ENCODE measurements around the gene PDE12. TPM values are rescaled to one million over a fixed set of nuclear protein-coding genes. Genes with fewer than 3 reads are reported as not detected.
"Not testable (repeated sequence)": the region's sequence is repeated elsewhere in the genome, so short reads cannot be mapped to it uniquely, and the experiment has no call there.

PDE12 gene
- total RNA-seq, 3 donors from 2014 or later = 18.2 to 19.9 (median 19.5) TPM

DNA sequence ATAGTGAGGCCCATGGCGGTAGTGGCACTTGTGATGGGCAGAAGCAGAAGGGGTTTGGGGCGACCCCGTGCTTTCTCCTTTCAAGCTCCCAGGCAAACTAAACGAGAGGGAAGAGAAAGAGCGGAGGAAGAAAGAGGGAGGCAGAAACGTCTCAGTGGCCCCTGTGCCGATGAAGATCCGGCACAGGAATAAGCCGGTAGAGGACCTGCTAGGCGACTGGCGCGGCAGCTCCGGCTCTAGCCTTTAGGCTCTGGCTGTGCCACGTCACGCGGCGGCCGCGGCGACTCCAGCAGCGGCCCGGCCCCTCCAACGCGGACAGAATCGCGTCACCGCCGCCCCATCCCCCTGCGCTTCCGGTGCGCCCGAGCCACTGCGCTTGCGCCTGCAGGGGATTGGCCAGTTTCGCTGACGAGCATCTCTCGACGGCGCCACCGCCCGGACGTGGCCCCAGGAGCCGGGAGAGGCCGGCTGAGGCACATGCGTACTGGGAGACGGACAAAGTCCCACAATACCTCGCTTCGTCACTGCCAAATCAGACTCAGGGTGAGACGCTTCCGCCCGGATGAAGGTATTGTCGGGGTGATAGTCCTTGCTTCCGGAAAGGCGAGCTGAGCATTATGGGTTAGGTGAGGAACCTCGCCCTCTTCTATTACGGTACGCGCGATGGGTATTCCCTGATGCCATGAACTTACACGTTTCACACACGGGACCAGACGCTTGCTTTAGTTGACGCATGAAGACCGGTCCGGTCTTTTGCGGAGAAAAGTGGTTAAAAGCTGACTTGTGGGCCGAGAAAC lies 41.3 kb downstream of the PDE12 start, which contains the start of gene ARF4:
TSS of gene ARF4 (minus strand) at position 218 of the 797 bp plus-strand sequence. CDS start at position 14, 204 bp downstream.
- ATAC-seq (peak; percentile 92), DNase-seq (peak; percentile 99 to 100 (median 100))
- peaks cover 39% of the 10 kb centered on the region for H3K4me1 ChIP-seq (ENCODE audit: low read depth)
- H3K9me3 ChIP-seq = no peaks in the 10 kb centered on the region
- H3K4me3 ChIP-seq = peak within 1 kb of the TSS; percentile 86
- intact Hi-C loops (cut with DNase I, micrococcal nuclease) = loop anchor here in 1 of 2 donors (2.0 kb wide), 1 partner anchor 41 kb away; the partner anchor contains the start of gene PDE12
- TF ChIP-seq, protein P1, sequence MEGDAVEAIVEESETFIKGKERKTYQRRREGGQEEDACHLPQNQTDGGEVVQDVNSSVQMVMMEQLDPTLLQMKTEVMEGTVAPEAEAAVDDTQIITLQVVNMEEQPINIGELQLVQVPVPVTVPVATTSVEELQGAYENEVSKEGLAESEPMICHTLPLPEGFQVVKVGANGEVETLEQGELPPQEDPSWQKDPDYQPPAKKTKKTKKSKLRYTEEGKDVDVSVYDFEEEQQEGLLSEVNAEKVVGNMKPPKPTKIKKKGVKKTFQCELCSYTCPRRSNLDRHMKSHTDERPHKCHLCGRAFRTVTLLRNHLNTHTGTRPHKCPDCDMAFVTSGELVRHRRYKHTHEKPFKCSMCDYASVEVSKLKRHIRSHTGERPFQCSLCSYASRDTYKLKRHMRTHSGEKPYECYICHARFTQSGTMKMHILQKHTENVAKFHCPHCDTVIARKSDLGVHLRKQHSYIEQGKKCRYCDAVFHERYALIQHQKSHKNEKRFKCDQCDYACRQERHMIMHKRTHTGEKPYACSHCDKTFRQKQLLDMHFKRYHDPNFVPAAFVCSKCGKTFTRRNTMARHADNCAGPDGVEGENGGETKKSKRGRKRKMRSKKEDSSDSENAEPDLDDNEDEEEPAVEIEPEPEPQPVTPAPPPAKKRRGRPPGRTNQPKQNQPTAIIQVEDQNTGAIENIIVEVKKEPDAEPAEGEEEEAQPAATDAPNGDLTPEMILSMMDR (IDR thresholded peaks at IDR 0.05) = peak; percentile 20
- H3K36me3 ChIP-seq (ENCODE audit: low read depth) = no peaks in the 10 kb centered on the region

DNA sequence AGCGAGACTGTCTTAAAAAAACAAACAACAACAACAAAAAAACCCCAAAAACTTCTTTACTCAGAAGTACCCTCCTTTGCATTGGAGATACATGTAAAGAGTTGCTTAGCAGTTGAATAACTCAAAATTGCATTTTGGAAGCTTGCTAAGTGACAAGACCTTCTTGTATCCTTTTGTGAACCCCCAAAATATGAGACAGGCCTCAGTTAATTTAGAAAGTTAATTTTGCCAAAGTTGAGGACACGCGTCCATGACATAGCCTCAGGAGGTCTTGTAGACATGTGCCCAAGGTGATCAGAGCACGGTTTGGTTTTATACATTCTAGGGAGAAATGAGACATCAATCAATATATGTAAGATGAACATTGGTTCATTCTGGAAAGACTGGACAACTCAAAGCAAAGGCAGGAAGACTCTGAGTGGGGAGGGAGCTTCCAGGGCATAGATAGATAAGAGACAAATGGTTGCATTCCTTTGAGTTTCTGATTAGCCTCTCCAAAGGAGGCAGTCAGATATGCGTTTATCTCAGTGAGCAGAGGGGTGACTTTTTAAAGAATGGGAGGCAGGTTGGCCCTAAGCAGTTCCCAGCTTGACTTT lies 42.8 kb downstream of the PDE12 start:
- TF ChIP-seq, protein P1 (IDR thresholded peaks at IDR 0.05) = no peak
- Histone ChIP-seq H3K36me3 (ENCODE audit: low read depth) (no peaks in the 10 kb centered on the region), H3K4me3 (no peak overlapping the region), H3K9me3 (no peaks in the 10 kb centered on the region), H3K4me1 (ENCODE audit: low read depth) (peaks cover 26% of the 10 kb centered on the region)
- intact Hi-C loops (cut with DNase I, micrococcal nuclease) = no loop called here
- no peak for DNase-seq
- ATAC-seq = no peak

DNA sequence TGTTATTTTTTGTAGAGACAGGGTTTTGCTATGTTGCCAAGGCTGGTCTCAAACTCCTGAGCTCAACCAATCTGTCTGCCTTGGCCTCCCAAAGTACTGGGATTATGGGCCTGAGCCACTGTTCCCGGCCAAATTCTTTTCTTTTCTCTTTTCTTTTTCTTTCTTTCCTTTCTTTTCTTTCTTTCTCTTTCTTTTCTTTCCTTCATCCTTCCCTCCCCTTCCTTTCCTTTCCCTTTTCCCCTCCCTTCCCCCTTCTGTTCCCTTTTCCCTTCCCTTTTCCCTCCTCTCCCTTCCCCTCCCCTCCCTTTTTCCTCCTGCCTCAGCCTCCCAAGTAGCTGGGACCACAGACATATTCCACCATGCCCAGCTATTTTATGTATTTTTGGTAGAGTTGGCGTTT lies 44.1 kb downstream of the PDE12 start:
- no peak overlapping the region for H3K4me3 ChIP-seq
- TF ChIP-seq, protein P1 (IDR thresholded peaks at IDR 0.05) = no peak
- peaks cover 13% of the 10 kb centered on the region for H3K4me1 ChIP-seq (ENCODE audit: low read depth)
- intact Hi-C loops (cut with DNase I, micrococcal nuclease) = no loop called here
- no peak for DNase-seq
- no peak for ATAC-seq
- no peaks in the 10 kb centered on the region for H3K36me3 ChIP-seq (ENCODE audit: low read depth)
- no peaks in the 10 kb centered on the region for H3K9me3 ChIP-seq

DNA sequence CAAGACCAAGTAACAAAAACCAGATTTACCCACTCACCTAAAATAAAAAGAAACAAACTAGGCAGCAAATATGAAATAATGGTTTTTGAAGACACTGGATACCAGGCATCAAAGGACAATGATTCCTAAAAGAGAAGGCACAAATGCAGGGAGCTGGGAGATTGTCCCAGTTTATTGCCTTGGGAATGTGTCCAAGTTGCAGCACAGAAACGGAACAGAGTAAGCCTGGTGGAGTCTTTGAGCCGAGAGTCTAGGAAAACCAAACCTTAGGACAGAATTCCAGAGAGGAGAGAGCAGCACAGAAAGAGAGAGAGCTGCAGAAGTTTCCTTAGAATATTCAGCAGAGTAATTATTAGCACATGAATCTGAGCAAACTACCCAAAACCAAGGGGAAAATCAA lies 48.9 kb downstream of the PDE12 start:
- DNase-seq = peak in 1 of 3 donors; percentile 60
- peak; percentile 77 for ATAC-seq

DNA sequence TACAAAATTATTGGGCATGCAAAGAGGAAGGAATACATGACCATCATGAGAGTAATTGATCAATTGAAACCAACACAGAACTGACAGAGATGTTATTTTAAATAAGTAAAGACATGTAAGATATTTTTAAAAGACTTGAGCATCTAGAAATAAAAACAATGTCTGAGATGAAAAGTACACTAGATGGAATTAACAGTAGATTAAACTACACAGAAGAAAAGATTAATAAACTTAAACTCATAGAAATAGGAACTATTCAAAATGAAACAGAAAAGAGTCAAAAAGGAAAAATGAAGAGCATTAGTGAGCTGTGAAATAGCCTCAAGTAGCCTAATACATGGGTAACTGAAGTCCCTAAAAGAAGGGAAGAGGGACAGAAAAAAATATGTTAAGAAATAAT lies 49.6 kb downstream of the PDE12 start:
- H3K4me1 ChIP-seq (ENCODE audit: low read depth) = no peaks in the 10 kb centered on the region
- intact Hi-C loops (cut with DNase I, micrococcal nuclease) = no loop called here
- DNase-seq (no peak), ATAC-seq (no peak)
- H3K9me3 ChIP-seq = peaks cover under 1% of the 10 kb centered on the region
- H3K4me3 ChIP-seq = no peak overlapping the region
- no peaks in the 10 kb centered on the region for H3K36me3 ChIP-seq (ENCODE audit: low read depth)
- TF ChIP-seq, protein P1 (IDR thresholded peaks at IDR 0.05) = no peak

More for the DNA sequence above, 48.9 kb downstream of the PDE12 start:
- Histone ChIP-seq H3K4me1 (ENCODE audit: low read depth) (no peaks in the 10 kb centered on the region), H3K9me3 (no peaks in the 10 kb centered on the region), H3K4me3 (no peak overlapping the region), H3K36me3 (ENCODE audit: low read depth) (no peaks in the 10 kb centered on the region)
- TF ChIP-seq, protein P1 (IDR thresholded peaks at IDR 0.05) = no peak
- intact Hi-C loops (cut with DNase I, micrococcal nuclease) = no loop called here

DNA sequence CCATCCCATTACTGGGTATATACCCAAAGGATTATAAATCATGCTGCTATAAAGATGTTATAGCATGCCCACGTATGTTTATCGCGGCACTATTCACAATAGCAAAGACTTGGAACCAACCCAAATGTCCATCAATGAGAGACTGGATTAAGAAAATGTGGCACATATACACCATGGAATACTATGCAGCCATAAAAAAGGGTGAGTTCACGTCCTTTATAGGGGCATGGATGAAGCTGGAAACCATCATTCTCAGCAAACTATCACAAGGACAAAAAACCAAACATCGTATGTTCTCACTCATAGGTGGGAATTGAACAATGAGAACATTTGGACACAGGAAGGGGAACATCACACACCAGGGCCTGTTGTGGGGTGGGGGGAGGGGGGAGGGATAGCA lies 55.8 kb downstream of the PDE12 start:
- not testable (repeated sequence) for H3K4me3 ChIP-seq; DNase-seq; H3K4me1 ChIP-seq (ENCODE audit: low read depth)

More for the DNA sequence above, 55.8 kb downstream of the PDE12 start:
- ATAC-seq; intact Hi-C loops (cut with DNase I, micrococcal nuclease); H3K36me3 ChIP-seq (ENCODE audit: low read depth); H3K9me3 ChIP-seq: not testable (repeated sequence)

Data from mucosa of descending colon (tissue), 3 donors.